Measurements from ENCODE around the gene MARCKSL1. TPM values are rescaled to one million over a fixed set of nuclear protein-coding genes. Genes with fewer than 3 reads are reported as not detected.

Gene MARCKSL1
- total RNA-seq, 6 donors from 2014 or later: 1.0 to 56.9 (median 9.4) TPM

DNA sequence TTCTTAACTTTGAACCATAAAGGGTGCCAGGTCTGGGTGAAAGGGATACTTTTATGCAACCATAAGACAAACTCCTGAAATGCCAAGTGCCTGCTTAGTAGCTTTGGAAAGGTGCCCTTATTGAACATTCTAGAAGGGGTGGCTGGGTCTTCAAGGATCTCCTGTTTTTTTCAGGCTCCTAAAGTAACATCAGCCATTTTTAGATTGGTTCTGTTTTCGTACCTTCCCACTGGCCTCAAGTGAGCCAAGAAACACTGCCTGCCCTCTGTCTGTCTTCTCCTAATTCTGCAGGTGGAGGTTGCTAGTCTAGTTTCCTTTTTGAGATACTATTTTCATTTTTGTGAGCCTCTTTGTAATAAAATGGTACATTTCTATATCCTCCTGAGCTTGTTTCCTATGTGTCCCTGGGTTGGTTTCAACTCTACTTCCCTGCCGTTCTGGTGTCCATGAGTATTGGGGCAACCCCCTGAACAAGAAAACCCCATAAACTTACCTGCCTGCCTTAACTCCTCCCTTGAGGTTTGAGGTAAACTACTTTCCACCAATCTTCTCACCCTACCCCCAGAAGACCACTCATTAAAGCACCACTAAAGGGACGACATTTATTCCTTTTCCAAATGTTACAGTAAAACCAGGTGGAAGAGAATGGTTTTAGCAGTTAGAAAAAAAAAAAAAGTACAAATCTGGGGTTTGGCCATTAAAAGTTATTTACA lies 2.6 kb downstream of the MARCKSL1 start:
- DNase-seq (no peak), ATAC-seq (ENCODE audit: low FRiP score in 2 of 2) (no peak)
- TF ChIP-seq POLR2A (IDR thresholded peaks at IDR 0.05) (no peak), POLR2AphosphoS5 (IDR thresholded peaks at IDR 0.05) (no peak), EP300 (IDR thresholded peaks at IDR 0.05) (no peak), CTCF (IDR thresholded peaks at IDR 0.05) (no peak)
- WGBS, 2 donors: 79 to 84% methylated on average over 3 of the region's 3 CpGs
- Histone ChIP-seq H3K27ac (no peak overlapping the region), H3K4me3 (no peak overlapping the region), H3K27me3 (no peaks in the 10 kb centered on the region), H3K9me3 (no peaks in the 10 kb centered on the region), H3K4me1 (peaks cover 32 to 52% (median 42%) of the 10 kb centered on the region in 4 donors), H3K36me3 (peaks cover 21 to 52% (median 36%) of the 10 kb centered on the region in 4 donors)

DNA sequence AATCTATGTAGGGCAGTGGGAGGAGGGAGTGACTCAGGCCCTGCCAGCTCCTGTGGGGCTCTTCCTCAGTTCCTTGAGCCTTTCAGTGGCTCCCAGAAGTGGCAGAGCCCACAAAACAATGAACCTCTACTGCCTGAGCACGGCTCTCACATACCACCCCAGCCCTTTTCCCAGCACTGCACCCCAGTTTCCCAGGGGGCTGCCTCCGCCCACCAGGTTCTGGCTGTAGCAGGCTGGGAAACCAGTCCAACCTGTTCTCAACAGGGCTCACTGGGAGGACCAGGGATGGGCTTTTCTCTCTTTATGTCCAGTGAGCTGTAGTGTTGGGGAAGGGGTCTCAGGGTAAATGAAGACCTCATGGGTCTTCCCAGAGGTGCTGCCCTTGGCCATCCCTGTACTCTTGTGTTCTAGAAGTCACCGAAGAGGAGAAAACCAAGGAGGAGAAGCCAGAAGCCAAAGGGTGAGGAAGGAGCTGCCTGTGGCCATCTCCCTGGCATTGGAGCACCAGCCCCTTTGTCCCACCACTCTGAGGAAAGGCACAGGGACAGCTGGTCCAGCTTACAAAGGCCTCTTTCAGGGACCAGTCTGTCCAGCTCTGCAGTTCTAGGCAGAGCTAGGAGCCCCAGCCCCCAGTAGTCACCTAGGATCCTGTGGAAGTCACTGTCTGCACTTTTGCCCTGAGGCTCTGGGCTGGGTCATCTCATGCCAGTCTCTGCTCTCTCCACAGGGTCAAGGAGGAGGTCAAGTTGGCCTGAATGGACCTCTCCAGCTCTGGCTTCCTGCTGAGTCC lies 3.5 kb downstream of the MARCKSL1 start:
- Histone ChIP-seq H3K27me3 (no peaks in the 10 kb centered on the region), H3K27ac (no peak overlapping the region), H3K36me3 (peaks cover 25 to 61% (median 45%) of the 10 kb centered on the region in 4 donors), H3K4me3 (no peak overlapping the region), H3K4me1 (peaks cover 27 to 42% (median 34%) of the 10 kb centered on the region in 4 donors), H3K9me3 (no peaks in the 10 kb centered on the region)
- whole genome bisulfite sequencing, 2 donors: 85 to 87% methylated on average over 3 of the region's 3 CpGs
- DNase-seq (no peak), ATAC-seq (ENCODE audit: low FRiP score in 2 of 2) (no peak)
- TF ChIP-seq POLR2AphosphoS5 (IDR thresholded peaks at IDR 0.05): no peak
- no peak for TF ChIP-seq CTCF (IDR thresholded peaks at IDR 0.05)
- no peak for TF ChIP-seq EP300 (IDR thresholded peaks at IDR 0.05)
- TF ChIP-seq POLR2A (IDR thresholded peaks at IDR 0.05): no peak

DNA sequence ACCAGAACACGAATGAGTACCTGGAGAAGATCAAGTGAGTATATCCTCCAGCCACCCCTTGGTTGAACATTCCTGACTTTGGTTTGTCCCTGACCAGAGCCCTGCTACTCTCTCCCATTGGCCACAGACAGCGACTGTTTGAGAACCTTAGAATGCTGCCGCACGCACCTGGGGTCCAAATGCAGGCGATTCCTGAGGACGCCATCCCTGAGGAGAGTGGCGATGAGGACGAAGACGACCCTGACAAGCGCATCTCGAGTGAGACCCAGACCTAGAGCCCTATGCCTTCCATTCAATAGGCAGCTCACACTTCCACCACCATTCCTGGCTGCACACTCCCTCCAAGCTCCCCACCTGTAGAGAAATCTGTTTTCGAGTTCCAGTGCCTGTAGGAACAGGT lies 4.5 kb downstream of the MARCKSL1 start:
- no peak overlapping the region for H3K27ac ChIP-seq

GRCh38 chr1:32330558-32331151 lies 5.4 kb downstream of the MARCKSL1 start:
- DNase-seq (no peak), ATAC-seq (ENCODE audit: low FRiP score in 2 of 2) (no peak)
- TF ChIP-seq POLR2A (IDR thresholded peaks at IDR 0.05): no peak
- TF ChIP-seq CTCF (IDR thresholded peaks at IDR 0.05): no peak
- TF ChIP-seq POLR2AphosphoS5 (IDR thresholded peaks at IDR 0.05): no peak
- no peak for TF ChIP-seq EP300 (IDR thresholded peaks at IDR 0.05)
- 94 to 95% methylated on average over 11 to 12 of the region's 12 CpGs for WGBS, 2 donors
- H3K27ac ChIP-seq: no peak overlapping the region
- no peaks in the 10 kb centered on the region for H3K27me3 ChIP-seq
- peaks cover 10 to 26% (median 17%) of the 10 kb centered on the region in 4 donors for H3K4me1 ChIP-seq
- no peak overlapping the region for H3K4me3 ChIP-seq
- H3K9me3 ChIP-seq: no peaks in the 10 kb centered on the region
- H3K36me3 ChIP-seq: peaks cover 32 to 79% (median 58%) of the 10 kb centered on the region in 4 donors

More for the DNA sequence above, 4.5 kb downstream of the MARCKSL1 start:
- no peaks in the 10 kb centered on the region for H3K9me3 ChIP-seq
- TF ChIP-seq POLR2AphosphoS5 (IDR thresholded peaks at IDR 0.05) (no peak), POLR2A (IDR thresholded peaks at IDR 0.05) (no peak), EP300 (IDR thresholded peaks at IDR 0.05) (no peak), CTCF (IDR thresholded peaks at IDR 0.05) (no peak)
- 90 to 93% methylated on average over 12 of the region's 12 CpGs for WGBS, 2 donors
- H3K4me3 ChIP-seq: no peak overlapping the region
- H3K27me3 ChIP-seq: no peaks in the 10 kb centered on the region
- peaks cover 17 to 33% (median 25%) of the 10 kb centered on the region in 4 donors for H3K4me1 ChIP-seq
- ATAC-seq (ENCODE audit: low FRiP score in 2 of 2): no peak
- peaks cover 32 to 70% (median 54%) of the 10 kb centered on the region in 4 donors for H3K36me3 ChIP-seq
- DNase-seq: no peak

Data from upper lobe of left lung (tissue), 6 donors.